HFF-Myc (cell line): ENCODE results near the gene MOB2.

Experiments
- DNase-seq: peaks from one replicate; pipeline ENCODE4 v3.0.0-alpha.2; 2011; ENCODE audit warnings: low read depth; ENCODE audit errors: extremely low read depth
- H3K4me3 ChIP-seq: replicated peaks from 2 replicates; pipeline ENCODE4 v1.5.1; 2011; ENCODE audit warnings: low read depth, mild to moderate bottlenecking, control low read depth, low read length
- TF ChIP-seq, protein P1 (sequence below): IDR thresholded peaks from 2 replicates; pipeline ENCODE4 v1.5.1; 2012; ENCODE audit warnings: mild to moderate bottlenecking, low read depth, low read length, control low read depth; ENCODE audit errors: missing control alignments

The MOB2 gene

DNA sequence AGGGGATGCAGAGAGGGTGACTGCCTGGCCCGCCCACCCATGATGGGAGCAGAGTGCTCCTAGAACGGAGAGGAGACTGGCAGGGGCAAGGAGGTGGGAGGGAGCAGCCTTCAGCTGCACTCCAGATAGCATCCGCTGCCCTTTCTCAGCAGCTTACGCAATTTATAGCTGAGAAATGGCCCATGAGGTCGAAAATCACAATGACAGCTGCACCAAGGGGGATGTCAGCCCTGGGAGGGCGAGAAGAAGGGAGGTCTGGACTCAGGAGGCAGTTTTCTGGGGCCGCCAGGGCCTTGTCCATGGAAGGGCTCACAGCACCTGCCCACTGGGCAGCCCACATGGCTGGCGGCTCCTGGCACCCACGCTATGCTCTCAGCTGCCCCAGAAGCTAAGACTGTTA is 17.6 kb upstream of the MOB2 start:
- no peak for DNase-seq
- no peak overlapping the region for H3K4me3 ChIP-seq
- TF ChIP-seq, protein P1, sequence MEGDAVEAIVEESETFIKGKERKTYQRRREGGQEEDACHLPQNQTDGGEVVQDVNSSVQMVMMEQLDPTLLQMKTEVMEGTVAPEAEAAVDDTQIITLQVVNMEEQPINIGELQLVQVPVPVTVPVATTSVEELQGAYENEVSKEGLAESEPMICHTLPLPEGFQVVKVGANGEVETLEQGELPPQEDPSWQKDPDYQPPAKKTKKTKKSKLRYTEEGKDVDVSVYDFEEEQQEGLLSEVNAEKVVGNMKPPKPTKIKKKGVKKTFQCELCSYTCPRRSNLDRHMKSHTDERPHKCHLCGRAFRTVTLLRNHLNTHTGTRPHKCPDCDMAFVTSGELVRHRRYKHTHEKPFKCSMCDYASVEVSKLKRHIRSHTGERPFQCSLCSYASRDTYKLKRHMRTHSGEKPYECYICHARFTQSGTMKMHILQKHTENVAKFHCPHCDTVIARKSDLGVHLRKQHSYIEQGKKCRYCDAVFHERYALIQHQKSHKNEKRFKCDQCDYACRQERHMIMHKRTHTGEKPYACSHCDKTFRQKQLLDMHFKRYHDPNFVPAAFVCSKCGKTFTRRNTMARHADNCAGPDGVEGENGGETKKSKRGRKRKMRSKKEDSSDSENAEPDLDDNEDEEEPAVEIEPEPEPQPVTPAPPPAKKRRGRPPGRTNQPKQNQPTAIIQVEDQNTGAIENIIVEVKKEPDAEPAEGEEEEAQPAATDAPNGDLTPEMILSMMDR, result no peak

DNA sequence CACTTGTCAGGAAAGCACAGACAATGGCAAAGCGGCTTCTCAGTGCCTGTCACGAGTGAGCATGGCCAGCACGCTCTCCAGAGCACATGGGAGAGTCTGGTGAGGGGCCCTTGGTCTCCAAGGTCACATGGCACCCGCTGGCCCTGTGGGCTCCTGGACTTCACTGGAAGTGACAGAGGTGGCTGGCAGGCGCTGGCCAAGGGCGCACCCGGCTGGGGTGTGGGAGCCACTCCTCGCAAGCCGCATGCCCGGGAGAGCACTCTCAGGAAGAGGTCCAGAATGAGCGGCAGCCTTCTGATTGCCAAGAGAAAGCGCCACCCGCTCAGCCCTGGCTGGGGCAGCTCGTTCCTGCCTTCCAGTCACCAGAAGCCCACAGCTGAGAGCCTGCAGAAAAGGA is 17.1 kb upstream of the MOB2 start:
- TF ChIP-seq, protein P1, result no peak
- no peak for DNase-seq
- no peak overlapping the region for H3K4me3 ChIP-seq

DNA sequence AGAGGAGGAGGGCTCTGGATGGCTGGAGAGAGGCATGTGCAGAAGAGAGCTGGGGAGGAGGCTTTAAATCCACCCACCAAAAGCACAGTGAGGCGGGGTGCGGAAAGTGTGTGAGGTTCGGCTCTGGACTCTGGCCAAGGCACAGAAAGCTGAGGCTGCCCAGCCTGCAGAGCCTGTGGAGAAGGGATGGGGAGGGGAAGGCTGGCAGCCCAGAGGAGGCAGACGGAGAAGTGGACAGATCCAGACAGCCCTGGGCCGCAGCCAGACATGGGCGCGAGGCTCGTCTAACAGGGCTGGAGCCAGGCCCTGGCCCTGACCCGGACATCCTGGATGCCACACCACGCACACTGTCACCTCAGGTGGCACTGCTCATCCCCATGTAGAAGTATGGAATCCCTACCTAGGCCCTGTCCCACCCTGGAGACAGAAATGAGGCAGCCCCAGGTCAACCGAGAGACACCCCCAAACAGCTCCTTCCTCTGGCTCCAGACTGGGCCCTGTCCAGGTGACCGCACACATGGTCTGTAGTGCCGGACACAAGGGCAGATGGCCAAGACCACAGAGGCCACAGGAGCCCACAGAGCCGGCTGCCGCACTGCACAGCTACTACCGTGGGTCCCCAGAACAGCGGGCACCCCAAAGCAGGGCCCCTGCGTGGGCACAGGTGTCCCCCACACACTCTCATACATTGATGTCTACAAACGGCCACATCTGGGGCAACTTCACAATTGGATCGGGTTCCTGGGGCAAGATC is 16.6 kb upstream of the MOB2 start:
- TF ChIP-seq, protein P1, result no peak
- H3K4me3 ChIP-seq, result no peak overlapping the region
- no peak for DNase-seq

DNA sequence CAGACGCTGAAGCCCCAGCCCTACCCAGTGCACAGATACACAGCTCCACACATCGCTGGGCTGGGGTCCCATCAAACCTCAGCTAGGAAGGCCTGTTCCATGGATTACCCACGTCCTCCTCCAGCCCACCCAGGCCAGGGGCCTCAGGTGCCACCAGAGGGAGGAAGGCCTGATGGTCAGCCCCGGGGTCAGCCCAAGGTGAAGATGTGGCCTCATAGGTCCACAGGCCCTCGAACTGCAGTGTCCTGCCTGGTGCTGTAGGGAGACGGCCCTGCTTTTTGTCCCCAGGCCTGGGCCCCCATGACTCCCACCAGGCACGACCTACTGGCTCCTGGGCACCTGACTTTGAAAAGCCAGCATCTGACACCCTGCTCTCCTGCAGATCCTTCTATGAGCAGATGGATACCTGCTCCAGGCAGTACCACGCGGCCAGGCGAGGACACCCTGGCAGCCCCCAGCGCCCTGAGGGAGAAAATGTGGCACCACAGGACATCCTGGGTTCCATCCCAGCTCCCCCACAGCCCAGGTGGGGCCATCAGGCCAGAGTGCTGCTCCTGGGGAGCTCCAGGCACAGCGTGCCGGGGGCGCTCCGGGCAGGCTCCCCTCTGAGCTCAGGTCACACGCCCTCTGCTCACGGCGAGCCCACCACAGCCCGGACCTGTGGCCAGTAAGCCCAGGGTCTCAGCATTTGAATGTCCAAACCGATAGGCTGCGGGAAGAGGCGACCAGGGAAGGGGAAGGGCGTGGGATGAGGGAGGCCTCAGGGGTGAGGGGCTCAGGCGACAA is 15.8 kb upstream of the MOB2 start:
- TF ChIP-seq, protein P1, result no peak

DNA sequence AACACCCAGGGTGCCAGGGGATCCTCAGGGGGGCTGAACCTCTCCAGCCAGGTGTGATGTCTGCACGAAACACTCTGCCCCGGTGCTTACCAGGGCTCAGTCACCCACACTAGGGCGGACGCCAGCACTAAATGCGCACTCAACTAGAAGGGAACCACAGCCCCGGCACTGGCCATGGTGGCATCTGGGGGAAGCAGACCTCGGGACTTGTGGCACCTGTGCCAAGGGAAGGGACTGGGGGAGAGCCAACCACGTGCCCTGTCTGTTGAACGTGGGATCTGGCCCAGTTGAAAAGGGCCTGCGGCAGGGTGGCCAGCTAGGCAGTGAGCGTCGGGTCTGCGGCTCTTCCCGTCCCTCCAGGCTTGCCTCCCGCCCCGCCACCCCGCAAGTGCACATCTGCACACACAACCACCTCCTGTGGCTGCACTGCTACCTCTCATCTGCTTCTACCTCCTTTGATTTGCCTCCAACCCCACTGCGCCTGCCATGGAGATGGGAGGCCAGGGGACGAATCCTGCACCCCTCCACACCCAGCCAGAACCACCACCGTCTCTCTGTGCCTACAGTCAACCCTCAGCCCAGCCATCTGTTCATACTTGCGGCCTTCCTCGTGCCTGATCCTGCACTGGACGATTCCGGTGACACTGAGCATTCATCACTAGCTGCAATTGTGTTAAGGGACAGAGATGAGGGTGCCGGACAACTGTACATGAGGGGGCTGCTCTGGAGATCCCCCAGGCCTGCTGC is 15.0 kb upstream of the MOB2 start:
- TF ChIP-seq, protein P1, result no peak
- no peak overlapping the region for H3K4me3 ChIP-seq
- no peak for DNase-seq

More for the DNA sequence above, 15.8 kb upstream of the MOB2 start:
- DNase-seq, result no peak
- no peak overlapping the region for H3K4me3 ChIP-seq

DNA sequence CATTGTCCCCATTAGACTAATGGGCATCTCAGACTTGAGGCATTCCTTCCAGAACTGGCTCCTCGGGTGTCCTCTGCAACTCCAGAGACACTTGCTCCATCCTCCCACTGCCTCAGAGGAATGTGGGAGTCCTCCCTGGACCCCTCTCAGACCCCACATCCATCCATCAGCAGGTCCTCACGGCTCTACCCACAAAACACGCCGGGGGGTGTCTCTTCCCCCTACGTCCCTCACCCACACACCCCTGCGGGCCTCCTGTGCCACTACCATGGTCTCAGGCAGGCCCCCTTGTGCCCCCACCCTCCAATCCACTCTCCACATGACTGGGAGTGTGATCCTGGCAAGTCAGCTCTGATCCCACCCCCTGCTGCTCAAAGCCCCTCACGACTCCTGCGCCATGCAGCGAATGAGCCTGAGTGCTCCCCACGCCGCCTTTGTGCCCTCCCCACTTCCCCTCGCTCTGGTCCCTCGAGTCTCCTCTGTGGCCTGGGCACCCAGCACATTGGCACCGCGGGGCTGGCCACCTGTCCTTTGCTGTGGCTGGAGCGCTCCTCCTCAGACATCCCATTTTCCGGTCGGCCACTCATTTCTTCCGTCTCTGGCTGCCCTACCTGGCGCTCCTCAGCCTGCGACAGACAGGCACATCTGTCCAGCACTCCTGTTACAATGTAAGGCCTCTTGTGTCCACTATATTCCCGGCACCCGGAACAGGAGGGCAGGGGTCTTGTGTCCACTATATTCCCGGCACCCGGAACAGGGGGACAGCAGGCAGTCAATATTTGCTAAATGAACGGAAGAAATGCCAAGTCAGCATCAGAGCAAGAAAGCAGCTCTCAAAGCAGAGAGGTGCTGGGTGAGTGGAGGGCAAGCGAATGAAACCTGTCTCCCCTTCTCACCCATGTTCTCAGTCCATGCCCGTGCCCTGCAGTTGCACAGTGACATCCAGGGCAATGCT is 14.2 kb upstream of the MOB2 start:
- no peak overlapping the region for H3K4me3 ChIP-seq
- no peak for DNase-seq
- TF ChIP-seq, protein P1, result no peak
